Eye (tissue), 1 donor: ENCODE measurements around the gene ADAMTS7.
"Not testable (repeated sequence)": the region's sequence is repeated elsewhere in the genome, so short reads cannot be mapped to it uniquely, and the experiment has no call there.

ENCODE experiments used
- DNase-seq: peaks from one replicate; pipeline ENCODE4 v3.0.0-alpha.2; 2015

Gene ADAMTS7

GRCh38 chr15:78828920-78829319, 17.7 kb upstream of the ADAMTS7 start:
- no peak for DNase-seq

- DNase-seq: no peak
Measured at GRCh38 chr15:78822514-78822913, 11.2 kb upstream of the ADAMTS7 start.

GRCh38 chr15:78811825-78812183, 540 bp upstream of the ADAMTS7 start:
- no peak for DNase-seq

- peak; percentile 83 for DNase-seq
Measured at GRCh38 chr15:78810362-78811123, 721 bp downstream of the ADAMTS7 start.

- DNase-seq: no peak
Measured at GRCh38 chr15:78810003-78810361, 1.3 kb downstream of the ADAMTS7 start.

- DNase-seq: peak; percentile 31
Measured at GRCh38 chr15:78808550-78808949, 2.7 kb downstream of the ADAMTS7 start.

GRCh38 chr15:78807359-78807758, 3.9 kb downstream of the ADAMTS7 start:
- DNase-seq: no peak

- peak; percentile 47 for DNase-seq
Measured at GRCh38 chr15:78804391-78804792, 6.9 kb downstream of the ADAMTS7 start.

- no peak for DNase-seq
Measured at GRCh38 chr15:78800806-78801205, 10.5 kb downstream of the ADAMTS7 start.

- no peak for DNase-seq
Measured at GRCh38 chr15:78800189-78800588, 11.1 kb downstream of the ADAMTS7 start.

GRCh38 chr15:78799102-78799501, 12.2 kb downstream of the ADAMTS7 start:
- DNase-seq: not testable (repeated sequence)

GRCh38 chr15:78798355-78798754, 12.9 kb downstream of the ADAMTS7 start:
- not testable (repeated sequence) for DNase-seq

GRCh38 chr15:78797951-78798350, 13.3 kb downstream of the ADAMTS7 start:
- DNase-seq: no peak

GRCh38 chr15:78796510-78796909, 14.8 kb downstream of the ADAMTS7 start:
- DNase-seq: no peak

GRCh38 chr15:78795043-78795442, 16.2 kb downstream of the ADAMTS7 start:
- no peak for DNase-seq

GRCh38 chr15:78794446-78794845, 16.8 kb downstream of the ADAMTS7 start:
- not testable (repeated sequence) for DNase-seq

GRCh38 chr15:78791357-78791756, 19.9 kb downstream of the ADAMTS7 start:
- DNase-seq: no peak

GRCh38 chr15:78790027-78790426, 21.2 kb downstream of the ADAMTS7 start:
- no peak for DNase-seq

GRCh38 chr15:78789615-78790014, 21.6 kb downstream of the ADAMTS7 start:
- no peak for DNase-seq

GRCh38 chr15:78788016-78788660, 23.1 kb downstream of the ADAMTS7 start:
- DNase-seq: no peak

GRCh38 chr15:78782402-78782801, 28.9 kb downstream of the ADAMTS7 start:
- DNase-seq: not testable (repeated sequence)

GRCh38 chr15:78781381-78781780, 29.9 kb downstream of the ADAMTS7 start:
- DNase-seq: not testable (repeated sequence)

GRCh38 chr15:78779975-78780374, 31.3 kb downstream of the ADAMTS7 start:
- not testable (repeated sequence) for DNase-seq

- not testable (repeated sequence) for DNase-seq
Measured at GRCh38 chr15:78779176-78779785, 32.0 kb downstream of the ADAMTS7 start.
